GM21423 (cell line): Measurements from ENCODE around the gene KANSL1L.
A peak's percentile ranks its signal among the peaks of the same experiment; 100 is the strongest.

Experiments used
- ATAC-seq: cut with Tn5 transposase; IDR thresholded peaks from one replicate; pipeline ENCODE4 v1.9.1; 2021; ENCODE audit warnings: mild to moderate bottlenecking, moderate library complexity; ENCODE audit not compliant: unreplicated experiment

Gene KANSL1L

DNA sequence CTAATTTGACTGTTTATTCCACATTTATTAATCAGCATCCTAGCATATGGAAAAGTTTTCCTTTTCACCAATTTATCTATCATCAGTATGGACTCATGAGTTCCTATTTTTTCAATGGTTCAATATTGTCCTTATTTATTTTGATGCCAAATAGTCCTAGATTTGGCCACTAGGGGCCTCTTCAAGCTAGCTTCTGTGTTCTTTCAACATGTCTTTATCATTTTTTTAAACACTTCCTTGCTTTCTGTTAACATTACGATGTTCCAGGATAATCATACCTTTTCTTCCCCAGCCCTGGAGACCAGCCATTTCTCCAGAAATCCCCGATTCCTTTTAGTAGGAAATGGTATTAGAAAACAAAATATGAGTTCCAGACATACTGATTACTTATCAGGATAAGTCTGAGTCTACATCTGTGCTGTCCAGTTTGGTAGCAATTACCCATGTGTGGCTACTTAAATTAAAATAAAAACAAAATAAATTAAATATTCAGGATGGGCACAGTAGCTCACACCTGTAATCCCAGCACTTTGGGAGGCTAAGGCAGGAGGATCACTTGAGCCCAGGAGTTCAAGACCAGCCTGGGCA, 98.2 kb downstream of the KANSL1L start:
- peak; percentile 81 for ATAC-seq

DNA sequence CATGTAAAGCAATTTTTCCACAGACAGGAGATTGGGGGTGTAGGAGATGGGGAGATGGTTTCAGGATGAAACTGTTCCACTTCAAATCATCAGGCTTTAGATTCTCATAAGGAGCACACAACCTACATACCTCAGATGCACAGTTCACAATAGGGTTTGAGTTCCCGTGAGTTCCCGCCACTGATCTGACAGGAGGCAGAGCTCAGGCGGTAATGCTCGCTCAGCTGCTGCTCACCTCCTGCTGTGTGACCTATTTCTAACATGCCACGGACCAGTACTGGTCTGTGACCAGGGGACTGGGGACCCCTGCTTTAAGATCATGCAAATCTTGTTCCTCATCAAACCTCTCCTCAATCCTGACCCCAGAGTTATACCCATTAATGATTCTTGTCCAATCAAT, 98.7 kb downstream of the KANSL1L start:
- no peak for ATAC-seq

DNA sequence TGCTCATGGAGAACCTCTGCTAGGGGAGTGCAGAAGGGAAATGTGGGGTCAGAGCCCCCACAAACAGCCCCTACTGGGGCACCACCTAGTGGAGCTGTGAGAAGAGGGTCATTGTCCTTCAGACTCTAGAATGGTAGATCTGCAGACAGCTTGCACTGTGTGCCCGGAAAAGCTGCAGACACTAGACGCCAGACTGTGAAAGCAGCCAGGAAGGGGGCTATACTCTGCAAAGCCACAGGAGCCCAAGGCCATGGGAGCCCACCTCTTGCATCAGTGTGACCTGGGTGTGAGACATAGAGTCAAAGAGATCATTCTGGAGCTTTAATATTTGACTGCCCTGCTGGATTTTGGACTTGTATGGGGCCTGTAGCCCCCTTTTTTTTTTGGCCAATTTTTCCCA, 107.9 kb downstream of the KANSL1L start:
- ATAC-seq = no peak

DNA sequence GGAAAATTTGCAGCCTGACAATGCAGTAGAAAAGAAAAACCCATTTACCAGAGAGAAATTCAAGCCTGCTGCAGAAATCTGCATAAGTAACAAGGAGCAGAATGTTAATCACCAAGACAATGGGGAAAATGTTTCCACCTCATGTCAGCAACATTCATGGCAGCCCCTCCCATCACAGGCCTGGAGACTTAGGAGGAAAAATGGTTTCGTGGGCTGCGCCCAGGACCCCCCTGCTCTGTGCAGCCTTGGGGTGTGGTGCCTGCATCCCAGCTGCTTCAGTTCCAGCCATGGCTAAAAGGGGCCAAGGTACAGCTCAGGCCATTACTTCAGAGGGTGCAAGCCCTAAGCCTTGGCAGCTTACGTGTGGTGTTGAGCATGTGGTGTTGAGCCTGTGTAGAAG, 115.4 kb downstream of the KANSL1L start:
- ATAC-seq = no peak

DNA sequence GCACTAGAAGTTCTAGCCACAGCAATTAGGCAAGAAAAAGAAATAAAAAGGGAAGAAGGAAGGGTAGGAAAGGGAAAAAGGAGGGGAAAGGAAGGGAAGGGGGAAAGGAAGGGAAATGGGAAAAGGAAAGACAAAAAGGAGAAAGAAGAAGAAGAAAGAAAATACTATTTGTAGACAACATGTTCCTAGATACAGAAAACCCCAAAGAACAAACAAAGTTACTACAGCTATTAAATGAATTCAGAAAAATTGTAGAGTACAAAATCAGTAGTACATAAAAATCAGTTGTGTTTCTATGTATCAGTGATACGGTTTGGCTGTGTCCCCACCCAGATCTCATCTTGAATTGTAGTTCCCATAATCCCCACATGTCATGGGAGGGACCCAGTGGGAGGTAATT, 116.5 kb downstream of the KANSL1L start:
- ATAC-seq = no peak

DNA sequence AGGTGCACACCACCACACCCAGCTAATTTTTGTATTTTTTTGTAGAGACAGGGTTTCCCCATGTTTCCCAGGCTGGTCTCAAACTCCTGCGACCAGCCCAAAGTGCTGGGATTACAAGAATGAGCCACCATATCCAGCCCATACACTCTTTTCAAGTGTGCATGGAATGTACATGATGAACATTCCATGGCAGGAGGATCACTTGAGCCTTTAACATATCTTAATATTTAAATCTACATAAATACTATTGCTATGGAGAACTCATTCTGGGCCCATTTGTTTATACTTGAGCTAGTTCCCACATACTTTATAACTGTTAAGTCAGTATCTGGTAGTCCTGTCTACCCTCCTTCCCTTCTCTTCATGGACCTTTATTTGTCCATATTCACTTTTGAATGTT, 120.3 kb downstream of the KANSL1L start:
- no peak for ATAC-seq

DNA sequence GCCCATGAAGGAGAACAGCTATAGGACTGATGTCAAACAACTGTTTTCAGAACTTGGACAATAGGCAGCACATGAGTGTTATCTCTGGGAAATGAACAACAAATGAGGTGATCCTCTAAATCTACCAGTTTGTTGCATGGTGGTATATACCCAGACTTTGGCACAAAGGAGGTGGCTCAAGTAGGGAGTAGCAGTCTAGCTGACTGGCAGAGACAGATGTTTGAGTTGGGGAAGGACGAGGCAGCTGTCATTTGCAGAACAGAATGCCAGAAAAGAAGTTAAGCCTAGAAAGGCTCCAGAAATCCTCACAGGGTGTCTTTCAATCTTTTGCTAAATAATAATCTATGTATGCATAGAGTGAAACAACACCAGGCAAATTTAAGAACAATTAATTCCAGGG, 121.4 kb downstream of the KANSL1L start:
- ATAC-seq = no peak

DNA sequence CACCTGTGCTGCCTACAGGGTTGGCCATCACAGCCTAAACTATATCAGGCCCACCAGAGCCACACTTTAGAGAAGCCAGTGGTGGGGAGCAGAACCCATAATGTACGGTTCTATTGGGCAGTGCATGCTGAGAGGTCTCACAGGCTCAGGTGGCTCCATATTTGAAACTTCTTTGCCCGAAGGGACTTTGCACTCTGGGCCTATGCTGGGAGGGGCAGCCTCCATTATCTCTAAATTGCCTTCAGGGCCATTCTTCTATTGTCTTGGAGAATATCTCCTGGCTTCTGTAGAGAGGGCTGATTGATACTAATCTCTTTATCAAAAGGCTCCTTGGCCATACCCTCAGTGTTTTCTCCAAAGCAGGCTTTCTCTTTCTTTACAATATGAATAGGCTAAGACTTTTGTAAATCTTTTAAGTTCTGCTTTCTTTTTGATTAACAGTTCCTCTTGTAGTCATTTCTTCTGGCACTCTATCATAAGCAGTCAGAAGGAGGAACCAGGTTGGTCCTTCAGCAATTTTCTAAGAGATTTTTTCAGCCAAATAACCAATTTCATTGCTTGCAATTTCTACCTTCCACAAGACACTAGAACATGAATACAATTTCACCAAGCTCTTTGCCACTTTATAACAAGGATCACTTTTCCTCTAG, 124.2 kb downstream of the KANSL1L start:
- no peak for ATAC-seq

DNA sequence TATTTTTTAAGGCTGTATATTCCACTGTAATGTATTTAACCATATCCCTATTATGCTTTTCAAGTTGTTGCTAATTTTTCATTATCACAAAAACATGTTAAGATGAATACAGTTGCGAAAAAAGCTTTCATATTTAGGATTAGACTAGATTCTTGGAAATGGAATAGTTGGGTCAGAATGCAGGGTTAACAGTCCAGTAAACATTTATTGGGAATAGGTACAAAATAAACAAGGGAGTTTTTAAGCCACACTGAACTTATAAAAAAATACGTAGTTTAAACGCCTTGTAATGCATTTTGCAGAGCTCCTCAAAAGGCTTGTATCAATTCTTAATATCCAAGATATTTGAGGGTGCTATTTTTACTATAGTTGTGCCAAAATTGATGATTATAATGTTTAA, 133.1 kb downstream of the KANSL1L start:
- no peak for ATAC-seq

DNA sequence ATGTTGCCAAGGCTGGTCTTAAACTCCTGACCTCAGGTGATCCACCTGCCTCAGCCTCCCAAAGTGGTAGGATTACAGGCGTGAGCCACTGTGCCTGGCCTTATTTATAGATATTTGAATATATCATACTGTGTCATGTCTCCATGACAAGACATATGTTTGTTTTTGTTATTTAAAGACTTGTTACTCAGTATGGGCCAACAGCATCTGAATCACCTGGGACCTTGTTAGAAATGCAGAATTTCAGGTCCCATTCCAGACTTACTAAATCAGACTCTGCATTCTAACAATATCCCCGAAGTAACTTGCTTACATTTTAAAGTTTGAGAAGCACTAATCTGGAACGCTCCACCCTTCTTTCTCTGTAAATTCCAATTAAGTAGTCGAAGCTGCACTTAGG, 135.5 kb downstream of the KANSL1L start:
- no peak for ATAC-seq

DNA sequence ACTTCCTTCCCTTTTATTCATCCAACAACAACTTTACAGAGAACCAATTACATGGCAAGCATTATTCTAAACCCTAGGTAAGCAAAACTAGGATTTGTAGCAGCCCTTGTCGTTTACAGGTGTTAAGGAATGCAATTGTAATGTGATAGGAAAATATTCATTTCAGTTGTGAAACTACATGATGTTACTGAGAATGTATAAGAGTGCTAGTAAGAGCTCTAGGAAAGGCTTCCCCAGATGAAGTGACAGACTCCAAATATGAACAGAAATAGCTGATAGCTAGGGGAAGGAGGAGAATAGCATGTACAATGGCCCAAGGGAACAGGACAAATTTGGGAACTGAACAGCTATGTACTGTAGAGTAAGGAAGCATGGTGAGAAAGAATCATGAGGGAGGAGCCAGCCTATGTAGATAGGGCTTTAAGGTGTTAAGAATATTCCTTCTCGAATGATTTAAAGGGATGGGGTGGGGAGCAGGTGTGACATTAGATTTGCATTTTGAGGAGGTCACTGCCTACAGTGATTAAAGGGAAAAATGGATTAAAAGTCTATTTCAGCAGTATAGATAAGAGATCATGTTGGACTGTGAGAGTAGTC, 137.0 kb downstream of the KANSL1L start:
- ATAC-seq = no peak

DNA sequence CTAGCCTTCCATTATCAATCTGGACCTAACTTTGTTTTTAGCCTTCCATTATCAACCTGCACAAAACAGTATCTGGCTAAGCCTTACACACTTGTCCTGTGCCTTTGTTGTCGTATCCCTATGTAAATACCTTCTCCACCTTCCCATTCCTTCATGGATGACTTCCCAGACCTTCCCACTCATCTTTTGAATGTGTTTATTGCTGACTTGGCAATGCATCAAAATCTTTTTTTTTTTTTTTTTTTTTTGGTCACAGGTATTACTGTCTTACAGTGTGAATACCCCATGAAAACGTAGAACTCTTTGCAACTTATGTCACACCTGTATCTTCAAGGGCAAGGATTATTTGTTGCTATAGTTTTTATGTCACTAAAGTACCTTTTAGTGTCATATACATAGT, 143.0 kb downstream of the KANSL1L start:
- no peak for ATAC-seq

DNA sequence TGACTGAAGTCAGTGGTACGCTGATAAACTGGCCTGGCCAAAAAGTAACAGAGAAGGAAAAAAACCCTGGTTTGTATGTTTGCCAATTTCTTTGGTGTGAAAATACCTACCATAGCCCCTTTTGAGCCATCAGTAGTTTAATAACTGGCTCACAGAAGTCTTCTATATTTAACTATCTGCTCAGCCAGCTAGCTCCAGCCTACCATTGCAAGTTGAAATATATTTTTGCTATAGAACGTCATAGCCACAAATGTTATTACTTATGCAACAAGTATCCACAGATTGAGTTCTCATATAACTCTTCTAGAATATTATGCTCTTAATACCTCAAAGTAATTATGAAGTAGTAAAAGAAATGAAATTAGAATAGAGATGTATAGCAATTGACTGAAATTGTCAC, 143.6 kb downstream of the KANSL1L start:
- no peak for ATAC-seq

DNA sequence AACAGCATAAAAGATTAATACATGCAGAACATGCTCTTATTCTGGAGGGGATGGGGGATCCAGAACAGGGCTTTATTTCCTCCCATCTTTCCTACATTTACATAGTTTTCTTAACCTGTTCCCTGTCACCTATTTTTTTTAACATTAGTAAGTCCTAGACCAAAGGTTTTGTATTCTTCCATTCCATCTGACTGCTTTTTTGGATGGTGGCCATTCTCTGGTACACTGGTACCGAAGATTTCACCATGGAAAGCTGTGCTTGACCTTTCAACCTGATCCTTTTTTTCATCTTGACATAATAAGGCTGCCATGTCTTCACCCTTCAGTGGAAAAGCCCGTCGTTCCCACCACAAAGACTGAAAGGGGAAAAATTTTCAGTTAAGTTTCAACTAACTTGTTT, 148.4 kb downstream of the KANSL1L start:
- no peak for ATAC-seq

DNA sequence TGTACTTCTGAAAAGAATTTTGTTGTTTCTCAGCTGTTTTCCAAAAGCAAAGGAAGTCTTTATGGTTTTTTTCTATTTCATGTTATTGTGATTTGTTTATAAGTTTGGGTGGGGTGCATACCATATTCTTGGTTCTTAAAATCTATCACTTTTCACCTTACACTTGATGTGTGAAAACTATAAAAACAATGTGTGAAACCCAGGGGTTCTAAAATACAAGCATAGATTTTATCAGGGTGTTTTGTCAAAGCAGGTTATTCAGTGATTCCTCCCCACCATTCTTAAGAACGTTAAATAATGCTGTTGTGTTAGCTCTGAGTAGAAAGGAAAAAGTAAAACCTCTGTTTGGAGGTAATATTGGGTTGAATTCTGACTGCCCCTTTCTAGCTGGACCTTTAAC, 151.1 kb downstream of the KANSL1L start:
- ATAC-seq = no peak

DNA sequence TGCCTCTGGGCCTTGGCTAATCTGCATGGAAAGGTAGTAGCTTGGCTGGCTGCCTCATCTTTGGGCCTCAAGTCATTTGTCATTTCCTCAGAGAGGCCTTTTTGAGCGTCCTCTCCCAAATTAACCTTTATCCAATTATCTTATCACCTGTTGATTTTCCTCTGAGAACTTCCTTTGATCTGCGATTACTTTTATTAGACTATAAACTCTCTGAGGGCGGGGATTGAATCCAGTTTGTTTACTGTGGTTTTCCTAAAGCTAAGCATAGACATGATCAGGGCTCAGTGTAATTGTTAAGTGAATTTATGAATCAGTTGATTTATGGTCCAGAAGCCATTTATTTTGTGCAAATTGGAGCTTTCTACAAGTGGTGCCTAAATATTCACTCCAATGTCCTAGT, 161.3 kb downstream of the KANSL1L start:
- no peak for ATAC-seq

DNA sequence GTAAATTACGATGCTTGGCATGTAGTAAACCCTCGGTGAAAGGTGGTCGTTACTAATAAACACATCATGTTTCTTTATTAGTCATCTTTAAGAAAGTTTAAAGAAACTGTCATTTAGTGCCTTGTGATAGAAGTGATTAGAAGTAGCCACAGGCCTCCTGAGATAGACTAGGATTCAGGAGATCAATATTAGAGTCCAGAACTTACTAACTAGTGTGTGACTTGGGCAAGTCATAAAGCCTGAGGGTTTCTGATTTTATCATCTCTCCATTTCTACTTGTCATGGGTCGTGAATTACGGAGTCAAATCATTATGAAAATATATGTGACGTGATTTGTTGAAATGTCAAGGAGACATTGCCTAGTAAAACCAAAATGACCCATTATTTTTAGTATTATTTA, 162.1 kb downstream of the KANSL1L start:
- ATAC-seq = no peak

DNA sequence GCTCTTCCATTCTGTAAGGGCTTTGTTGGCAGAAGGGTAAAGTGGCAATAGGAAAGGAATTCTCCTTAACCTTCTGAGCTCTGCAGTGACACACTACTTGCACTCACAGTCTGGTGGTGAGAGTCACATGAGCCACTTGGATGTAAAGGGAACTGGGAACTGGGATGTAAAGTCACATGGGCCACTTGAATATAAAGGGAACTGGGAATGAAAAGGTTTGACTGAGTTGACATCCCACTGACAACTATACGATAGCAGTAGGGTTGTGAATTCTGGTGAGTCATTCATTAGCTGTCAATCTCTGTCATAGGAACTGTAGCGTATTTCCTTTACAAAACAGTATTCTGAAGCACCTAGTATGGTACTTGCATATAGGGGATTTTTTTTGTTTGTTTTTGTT, 163.3 kb downstream of the KANSL1L start:
- no peak for ATAC-seq

DNA sequence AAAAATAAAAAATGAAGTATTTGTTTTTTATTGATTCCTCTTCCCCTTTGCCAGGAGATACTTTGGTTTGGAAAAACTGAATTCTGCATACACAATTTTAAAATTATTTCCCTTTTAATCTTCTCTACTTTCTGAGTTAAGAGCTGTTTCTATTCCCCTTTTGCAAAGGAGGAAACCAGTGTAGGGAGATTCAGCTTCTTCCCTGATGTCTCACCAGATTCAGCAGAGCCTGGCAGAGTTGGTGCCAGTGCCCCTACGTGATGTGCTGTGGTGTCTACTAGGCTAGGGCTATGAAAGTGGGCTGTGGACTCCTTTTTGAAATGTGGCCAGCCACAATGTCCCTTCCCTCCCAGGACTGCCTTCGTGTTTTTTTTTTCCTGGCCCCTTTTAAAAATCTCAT, 166.3 kb downstream of the KANSL1L start:
- ATAC-seq = no peak

DNA sequence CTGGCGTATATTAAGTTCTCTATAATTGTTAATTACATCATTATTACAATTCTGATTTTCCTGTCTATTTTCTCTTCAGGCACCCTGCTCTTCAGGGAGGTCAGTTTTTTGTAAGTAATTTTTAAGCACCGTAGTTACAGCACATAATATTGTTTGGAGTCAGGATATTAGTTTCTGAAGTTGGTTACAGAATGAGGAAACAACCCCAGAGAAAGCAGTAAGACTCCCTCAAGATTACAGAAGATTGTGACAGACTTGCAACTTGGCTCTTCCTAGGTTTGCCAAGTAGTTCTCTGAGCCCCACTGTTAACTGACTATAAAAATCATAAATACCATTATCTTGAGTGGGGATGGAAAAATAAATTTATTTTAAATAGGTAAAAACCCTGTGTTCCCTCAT, 167.8 kb downstream of the KANSL1L start:
- ATAC-seq = no peak

DNA sequence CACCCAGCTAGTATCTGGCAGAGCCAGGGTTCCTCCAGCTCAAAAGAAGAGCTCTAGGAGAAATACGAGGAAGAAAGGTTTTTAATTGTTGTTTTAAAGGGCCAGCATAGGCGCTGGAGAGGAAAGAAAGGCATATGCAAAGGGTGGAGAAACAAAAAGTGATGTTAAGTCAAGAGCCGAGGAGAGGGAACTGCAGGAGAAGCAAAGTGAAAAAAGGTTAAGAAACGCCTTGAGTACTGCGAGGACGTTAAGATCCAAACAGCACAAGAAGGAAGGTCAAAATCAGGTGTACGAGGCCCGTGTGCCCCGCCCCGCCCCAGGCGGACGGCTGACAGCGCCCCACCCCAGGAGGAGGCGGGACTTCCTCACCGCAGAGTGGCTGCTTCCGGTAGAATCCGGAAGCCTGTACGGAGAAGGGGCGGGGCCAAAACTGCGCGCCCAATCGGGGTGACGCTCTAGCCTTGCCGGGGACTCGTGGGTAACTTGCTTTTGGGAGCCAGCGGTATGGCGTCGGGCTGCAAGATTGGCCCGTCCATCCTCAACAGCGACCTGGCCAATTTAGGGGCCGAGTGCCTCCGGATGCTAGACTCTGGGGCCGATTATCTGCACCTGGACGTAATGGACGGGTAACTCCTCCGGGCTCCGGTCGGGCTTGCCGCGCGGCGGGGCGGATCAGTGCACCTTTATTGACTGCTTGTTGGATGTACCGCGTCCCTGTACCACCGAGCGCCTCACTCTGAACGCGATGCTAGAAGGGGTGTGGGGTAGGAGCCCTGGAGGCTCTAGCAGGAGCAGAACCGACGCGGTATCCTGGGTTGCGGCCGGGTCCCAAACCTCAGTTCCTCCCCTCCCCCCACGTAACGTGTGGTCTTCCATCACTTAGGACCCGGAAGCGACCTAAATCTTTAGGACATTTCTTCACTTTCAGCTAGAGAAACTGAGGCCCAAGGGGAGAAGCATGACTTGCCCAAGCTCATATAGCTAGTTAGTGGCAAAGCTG, 168.8 kb downstream of the KANSL1L start, which contains the start of gene RPE:
RPE (plus strand) TSS at position 481 of the 1,000 bp plus-strand sequence; CDS start at position 505, 24 bp downstream.
- ATAC-seq = peak; percentile 99
